Thymus (tissue), 11 donors: ENCODE data around the gene SPR. TPM values are rescaled to one million over a fixed set of nuclear protein-coding genes. Genes with fewer than 3 reads are reported as not detected.

Source experiments
- DNase-seq, 9 donors: peaks; one replicate each; pipeline ENCODE4 v3.0.0-alpha.2; 2013; ENCODE audit warnings: low spot score in 9 of 9, low read depth in 6 of 9, missing footprints in 1 of 9
- H3K27ac ChIP-seq, 2 donors: one replicate each; pipeline ENCODE4 v1.5.1; 2013; ENCODE audit warnings: control low read depth in 1 of 2, low read depth in 1 of 2, low read length in 1 of 2, mild to moderate bottlenecking in 1 of 2, moderate library complexity in 1 of 2
- H3K27me3 ChIP-seq, 2 donors: one replicate each; pipeline ENCODE4 v1.5.1; 2013; ENCODE audit warnings: low read length in 1 of 2; ENCODE audit not compliant: control insufficient read depth in 2 of 2, insufficient read depth in 1 of 2
- H3K36me3 ChIP-seq, 2 donors: one replicate each; pipeline ENCODE4 v1.5.1; 2013; ENCODE audit warnings: low read length in 1 of 2, mild to moderate bottlenecking in 1 of 2, moderate library complexity in 1 of 2; ENCODE audit not compliant: control insufficient read depth in 2 of 2, insufficient read depth in 2 of 2
- H3K4me1 ChIP-seq, 2 donors: one replicate each; pipeline ENCODE4 v1.5.1; 2013; ENCODE audit warnings: low read length in 2 of 2; ENCODE audit not compliant: control insufficient read depth in 2 of 2, insufficient read depth in 2 of 2
- H3K4me3 ChIP-seq, 2 donors: one replicate each; pipeline ENCODE4 v1.5.1; 2013; ENCODE audit warnings: low read length in 2 of 2, control low read depth in 1 of 2, mild to moderate bottlenecking in 1 of 2
- H3K9me3 ChIP-seq, 2 donors: one replicate each; pipeline ENCODE4 v1.5.1; 2013; ENCODE audit warnings: low read length in 1 of 2, mild to moderate bottlenecking in 1 of 2; ENCODE audit not compliant: control insufficient read depth in 2 of 2, insufficient read depth in 1 of 2
- WGBS: extraction: QIAGEN DNeasy Blood & Tissue Kit; methylation state at CpG from one replicate; pipeline ENCODE4 v1.1.7; 2013; 5-methylcytosine and 5-hydroxymethylcytosine counted together
- polyA plus RNA-seq: library from polyadenylated mRNA; stranded (reverse); fragments of 200-250 nt; gene quantifications from one replicate; pipeline ENCODE4 v1.2.3, GENCODE V29; 2013
- total RNA-seq: library from RNA; stranded (reverse); fragments of 120-200 nt; gene quantifications from one replicate; pipeline ENCODE4 v1.2.4, GENCODE V29; 2013
- donor health status: healthy.

SPR gene
- total and polyA plus RNA-seq, 2 donors = 1.8 to 9.1 TPM

DNA sequence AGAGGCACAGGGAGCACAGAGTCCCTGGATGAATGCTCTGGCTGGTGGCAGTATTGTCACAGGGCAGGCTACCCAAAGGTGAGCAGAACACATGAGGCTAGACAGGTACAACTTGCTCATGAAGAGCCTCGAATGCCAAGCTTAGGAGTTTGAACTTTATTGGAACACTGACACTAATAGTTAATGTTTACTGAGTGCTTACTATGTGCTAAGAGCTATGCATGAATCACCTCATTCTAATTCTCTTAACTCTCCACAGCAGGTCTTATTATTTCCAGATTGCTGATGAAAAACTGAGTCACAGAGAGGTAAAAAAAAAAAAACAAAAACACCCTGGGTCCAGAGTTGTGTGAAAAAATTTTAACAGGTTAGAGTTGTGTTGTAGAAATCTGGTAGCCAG is 24.0 kb downstream of the SPR start:
- peaks cover 0 to 2% of the 10 kb centered on the region in 2 donors for H3K9me3 ChIP-seq
- H3K36me3 ChIP-seq = no peaks in the 10 kb centered on the region
- WGBS = 80% methylated on average over 1 of the region's 1 CpG
- peaks cover 0 to 11% of the 10 kb centered on the region in 2 donors for H3K4me1 ChIP-seq
- DNase-seq = no peak
- H3K27me3 ChIP-seq = peaks cover 40 to 88% of the 10 kb centered on the region in 2 donors
- H3K4me3 ChIP-seq = no peak overlapping the region
- no peak overlapping the region for H3K27ac ChIP-seq

DNA sequence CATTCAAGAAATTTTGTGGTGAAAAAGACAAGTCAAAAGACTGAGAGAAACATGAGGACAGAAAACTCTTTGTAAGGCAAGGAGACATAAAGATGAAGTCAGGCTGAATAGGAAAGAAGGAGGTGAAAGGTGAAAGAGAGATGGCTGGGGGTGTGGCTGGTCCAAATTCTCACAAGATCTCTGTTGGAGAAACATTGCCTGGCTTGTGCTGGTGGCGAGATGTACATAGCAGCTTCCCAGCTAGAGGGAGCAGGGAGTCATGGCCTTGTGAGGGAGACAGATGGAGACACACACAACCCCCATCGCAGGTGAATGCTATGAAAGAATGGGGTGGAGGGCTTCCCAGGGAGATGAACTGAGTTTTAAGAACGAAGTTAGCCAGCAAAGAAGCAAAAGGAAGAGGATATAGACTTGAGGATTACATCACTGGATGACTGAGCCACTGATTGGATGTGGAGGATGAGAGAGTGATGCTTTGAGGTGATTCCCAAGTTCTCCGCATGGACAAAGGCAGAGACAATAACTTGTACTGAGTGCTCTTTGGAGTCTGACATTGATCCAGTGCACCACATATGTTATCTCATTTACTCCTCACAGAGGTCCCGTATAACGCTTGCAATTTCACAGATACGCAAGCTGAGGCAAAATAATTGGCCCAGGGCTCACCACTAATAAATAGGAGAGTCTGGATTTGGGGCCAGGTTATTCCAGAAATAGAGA is 26.4 kb downstream of the SPR start:
- H3K4me3 ChIP-seq = no peak overlapping the region
- DNase-seq = no peak
- 25% methylated on average over 7 of the region's 7 CpGs for WGBS

DNA sequence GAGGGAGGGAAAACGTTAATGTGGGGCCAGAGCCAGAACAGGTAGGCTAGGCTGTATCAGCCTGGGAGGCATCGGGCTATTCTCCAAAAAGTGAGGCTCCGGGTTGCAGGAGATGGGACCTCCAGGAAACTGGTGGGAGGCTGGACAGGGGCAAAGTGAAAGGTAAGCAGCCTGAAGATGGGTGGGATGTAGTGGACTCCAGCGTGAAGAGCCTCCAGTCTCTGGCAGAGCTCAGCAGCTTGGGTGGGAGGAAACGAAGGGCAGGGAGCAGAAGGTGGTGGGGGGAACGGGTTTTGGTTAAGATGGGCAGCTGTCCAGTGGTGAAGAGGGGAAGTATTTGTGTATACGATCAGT is 27.0 kb downstream of the SPR start:
- Histone ChIP-seq H3K4me3 (no peak overlapping the region), H3K27ac (no peak overlapping the region), H3K36me3 (no peaks in the 10 kb centered on the region), H3K4me1 (peaks cover 4 to 25% of the 10 kb centered on the region in 2 donors), H3K27me3 (peaks cover 66 to 97% of the 10 kb centered on the region in 2 donors), H3K9me3 (peaks cover 1 to 9% of the 10 kb centered on the region in 2 donors)
- no peak for DNase-seq
- WGBS = 10% methylated on average over 7 of the region's 7 CpGs

More for the DNA sequence above, 26.4 kb downstream of the SPR start:
- Histone ChIP-seq H3K36me3 (no peaks in the 10 kb centered on the region), H3K27me3 (peaks cover 62 to 96% of the 10 kb centered on the region in 2 donors), H3K9me3 (peaks cover 1 to 7% of the 10 kb centered on the region in 2 donors), H3K27ac (no peak overlapping the region), H3K4me1 (peaks cover 4 to 24% of the 10 kb centered on the region in 2 donors)

- WGBS = 6% methylated on average over 17 of the region's 17 CpGs
- Histone ChIP-seq H3K4me3 (no peak overlapping the region), H3K9me3 (peaks cover 1 to 9% of the 10 kb centered on the region in 2 donors), H3K36me3 (no peaks in the 10 kb centered on the region), H3K4me1 (peaks cover 4 to 25% of the 10 kb centered on the region in 2 donors), H3K27ac (no peak overlapping the region), H3K27me3 (peaks cover 72 to 97% of the 10 kb centered on the region in 2 donors)
- DNase-seq = no peak
Measured at GRCh38 chr2:72914589-72915319, 27.5 kb downstream of the SPR start.

DNA sequence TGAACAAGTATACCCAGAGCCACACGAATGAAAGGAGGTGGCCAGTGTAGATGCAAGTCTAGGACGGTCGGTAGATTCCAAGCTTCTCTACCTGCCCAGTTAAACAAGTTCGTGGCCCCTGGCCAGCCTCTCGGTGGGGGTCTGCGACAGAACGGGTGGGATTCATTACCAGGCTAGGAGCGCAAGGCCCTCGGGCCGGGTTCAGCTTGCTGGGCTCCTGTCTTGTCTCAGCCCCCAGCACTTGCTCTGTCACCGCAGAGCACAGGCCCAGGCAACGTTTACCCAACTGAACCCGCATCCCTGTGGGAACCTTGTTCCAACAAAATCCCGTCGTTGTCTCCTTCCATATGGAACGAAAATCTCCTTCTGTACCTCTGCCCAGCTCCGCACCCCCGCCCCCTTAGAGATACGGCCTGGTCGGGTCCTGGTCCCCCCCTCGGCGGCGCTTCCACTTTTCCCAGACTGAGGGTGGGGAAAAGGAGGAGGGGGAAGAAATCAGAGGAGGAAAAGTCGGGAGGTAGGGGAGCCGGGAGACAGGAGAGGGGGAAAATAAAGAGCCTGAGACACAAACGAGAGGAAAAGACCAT is 28.2 kb downstream of the SPR start:
- DNase-seq = no peak
- Histone ChIP-seq H3K9me3 (peaks cover 1 to 9% of the 10 kb centered on the region in 2 donors), H3K4me1 (peaks cover 4 to 29% of the 10 kb centered on the region in 2 donors), H3K27me3 (peaks cover 76 to 99% of the 10 kb centered on the region in 2 donors), H3K27ac (no peak overlapping the region), H3K36me3 (no peaks in the 10 kb centered on the region), H3K4me3 (no peak overlapping the region)
- 8% methylated on average over 26 of the region's 26 CpGs for WGBS

DNA sequence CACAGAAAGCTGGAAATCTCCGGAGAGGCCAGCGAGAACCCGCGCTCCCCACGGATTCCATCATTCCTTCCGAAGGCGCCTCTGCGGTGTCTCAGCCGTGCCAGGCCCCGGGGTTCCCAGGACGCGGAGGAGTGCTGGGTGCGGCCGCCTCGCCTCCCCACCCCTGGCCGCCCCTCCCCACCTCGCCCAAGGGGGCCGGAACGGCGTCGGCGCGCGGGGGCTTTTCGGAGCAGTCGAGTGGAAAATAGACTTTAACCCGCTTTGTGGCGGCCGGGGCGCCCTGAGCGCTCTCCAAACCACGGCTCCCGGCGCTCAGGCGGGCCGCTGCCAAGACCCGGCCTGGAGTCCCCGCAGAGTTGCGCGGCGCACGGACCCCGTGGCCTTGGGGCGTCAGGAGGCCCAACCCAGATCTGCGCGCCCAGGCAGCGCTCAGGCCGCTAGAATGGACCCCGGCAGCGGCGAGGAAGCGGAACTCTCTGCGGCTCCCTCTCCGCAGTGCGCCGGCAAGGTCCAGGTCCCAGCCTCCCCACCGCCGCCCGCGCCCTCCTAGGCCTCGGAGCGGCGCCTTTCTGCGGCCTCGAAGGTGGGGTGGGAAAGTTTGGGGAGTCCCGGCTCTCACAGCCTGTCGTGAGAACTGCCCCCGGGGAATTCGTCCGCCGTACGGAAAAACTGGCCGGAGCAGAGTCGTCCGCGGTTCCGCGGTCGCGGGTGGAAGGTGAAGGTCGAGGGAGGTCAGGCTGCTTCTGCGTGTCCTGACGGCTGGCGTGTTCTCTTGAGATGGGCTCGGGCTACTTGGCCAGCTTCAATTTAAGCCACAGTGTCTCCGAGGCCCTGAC is 28.9 kb downstream of the SPR start:
- H3K4me3 ChIP-seq = peak overlapping the region; percentile 19 to 44
- peaks cover 82 to 99% of the 10 kb centered on the region in 2 donors for H3K27me3 ChIP-seq
- H3K36me3 ChIP-seq = no peaks in the 10 kb centered on the region
- 3% methylated on average over 86 of the region's 86 CpGs for WGBS
- H3K27ac ChIP-seq = no peak overlapping the region
- peaks cover 4 to 33% of the 10 kb centered on the region in 2 donors for H3K4me1 ChIP-seq
- DNase-seq = peak in 5 of 9 donors; percentile 50 to 75 (median 57)
- H3K9me3 ChIP-seq = peaks cover 1 to 9% of the 10 kb centered on the region in 2 donors

DNA sequence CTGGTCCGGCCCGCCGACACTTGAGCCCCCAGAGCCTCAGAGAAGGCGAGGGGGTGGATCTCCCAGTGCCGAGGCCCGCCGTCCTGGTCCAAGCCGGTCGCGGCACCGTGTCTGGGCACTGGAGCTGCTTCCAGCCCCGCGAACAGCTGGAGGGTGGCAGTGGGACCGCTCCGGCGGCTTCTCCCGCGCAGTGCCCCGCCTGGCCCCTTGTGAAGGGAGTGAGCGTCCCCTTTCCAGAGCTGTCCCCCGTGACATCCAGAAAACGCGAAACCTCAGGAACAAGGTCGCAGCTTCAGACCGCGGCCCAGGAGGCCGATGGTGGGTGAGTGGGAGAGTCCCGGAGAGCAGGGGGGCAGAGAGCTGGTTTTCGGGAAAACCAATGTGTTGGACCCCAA is 29.5 kb downstream of the SPR start:
- DNase-seq = no peak
- H3K4me1 ChIP-seq = peaks cover 4 to 33% of the 10 kb centered on the region in 2 donors
- WGBS = 3% methylated on average over 29 of the region's 29 CpGs
- H3K36me3 ChIP-seq = no peaks in the 10 kb centered on the region
- H3K27ac ChIP-seq = no peak overlapping the region
- peak overlapping the region; percentile 19 to 44 for H3K4me3 ChIP-seq
- peaks cover 1 to 9% of the 10 kb centered on the region in 2 donors for H3K9me3 ChIP-seq
- H3K27me3 ChIP-seq = peaks cover 86 to 99% of the 10 kb centered on the region in 2 donors

DNA sequence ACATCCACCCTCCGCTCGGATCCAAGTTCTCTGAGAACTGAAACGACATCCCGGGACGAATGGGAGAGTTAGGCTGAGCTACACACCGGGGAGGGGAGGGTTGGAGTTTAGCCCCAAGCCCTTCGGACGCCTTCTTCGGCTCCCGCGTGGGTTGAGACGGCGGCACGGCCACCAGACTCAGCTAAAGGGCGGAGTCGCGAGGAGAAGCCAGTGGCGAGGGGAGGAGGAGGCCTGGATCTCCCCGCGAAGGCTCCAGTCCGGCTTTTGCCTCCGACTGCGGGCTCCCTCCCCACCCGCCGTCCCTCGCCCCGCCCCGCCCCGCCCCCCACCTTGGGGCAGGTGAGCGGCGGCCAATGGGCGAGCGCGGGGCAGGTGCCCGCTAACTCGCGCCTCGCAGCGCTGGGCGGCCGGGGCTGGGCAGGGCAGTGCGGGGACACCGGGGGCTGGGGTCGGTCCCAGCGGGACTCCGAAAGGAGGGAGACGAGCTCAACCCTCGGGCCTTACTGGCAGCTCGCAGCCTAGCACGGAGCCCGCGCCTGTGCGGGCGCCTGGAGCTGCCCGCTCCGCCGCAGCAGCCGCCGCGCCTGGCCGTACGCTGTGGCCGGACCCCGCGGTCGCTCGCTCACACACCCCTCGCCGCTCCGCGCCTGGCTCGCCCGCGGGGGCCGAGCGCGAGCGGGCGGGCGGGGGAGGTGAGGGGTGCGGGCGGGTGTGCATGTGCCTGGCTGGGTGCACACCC is 30.1 kb downstream of the SPR start, which contains the start of gene EMX1:
TSS of gene EMX1 (plus strand) at position 382 of the 739 bp plus-strand sequence. CDS start at position 716, 334 bp downstream.
- Histone ChIP-seq H3K9me3 (peaks cover 1 to 9% of the 10 kb centered on the region in 2 donors), H3K4me3 (peak within 1 kb of the TSS; percentile 19 to 44), H3K36me3 (no peaks in the 10 kb centered on the region), H3K4me1 (peaks cover 4 to 33% of the 10 kb centered on the region in 2 donors), H3K27ac (no peak within 1 kb of the TSS), H3K27me3 (peaks cover 88 to 99% of the 10 kb centered on the region in 2 donors)
- WGBS = 1% methylated on average over 82 of the region's 82 CpGs
- peak in 7 of 9 donors; percentile 38 to 76 (median 56) for DNase-seq
